Stimulated activated CD4-positive, alpha-beta T cell treated with anti-CD3 and anti-CD28 coated beads, Interleukin-1b, Interleukin-23, amount 100 ng/mL, for 24 hours (primary cell): ENCODE results near the gene NUDT16L1.

Source experiments
- DNase-seq, 4 experiments: peaks; one replicate each; pipeline ENCODE4 v3.0.0-alpha.2; 2020; ENCODE audit warnings: low read depth in 4 of 4, low spot score in 1 of 4

The NUDT16L1 gene

DNA sequence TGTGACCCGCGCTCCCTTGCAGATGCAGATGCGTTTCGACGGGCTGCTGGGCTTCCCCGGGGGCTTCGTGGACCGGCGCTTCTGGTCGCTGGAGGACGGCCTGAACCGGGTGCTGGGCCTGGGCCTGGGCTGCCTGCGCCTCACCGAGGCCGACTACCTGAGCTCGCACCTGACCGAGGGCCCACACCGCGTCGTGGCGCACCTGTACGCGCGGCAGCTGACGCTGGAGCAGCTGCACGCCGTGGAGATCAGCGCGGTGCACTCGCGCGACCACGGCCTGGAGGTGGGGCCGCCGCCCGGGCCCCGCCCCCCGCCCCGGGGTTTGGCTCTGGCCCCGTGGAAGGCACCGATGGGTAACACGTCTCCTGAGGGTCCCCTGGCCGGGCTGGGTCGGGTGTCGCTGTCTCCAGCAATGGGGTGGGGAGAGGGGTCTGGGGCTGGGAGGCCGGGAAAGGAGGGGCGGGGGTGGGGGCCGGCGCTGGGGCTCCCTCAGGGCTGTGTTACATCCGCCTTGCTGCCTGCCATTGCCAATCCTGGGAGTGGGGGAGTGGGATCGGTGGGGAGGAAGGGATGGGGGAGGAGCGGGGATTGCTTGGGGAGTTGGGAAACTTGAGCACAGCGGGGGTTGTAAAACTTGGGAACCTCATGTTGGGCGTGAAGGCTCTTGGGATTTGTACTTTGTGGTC is 737 bp downstream of the NUDT16L1 start:
- peak in 2 of 4 experiments; percentile 32 to 37 for DNase-seq

DNA sequence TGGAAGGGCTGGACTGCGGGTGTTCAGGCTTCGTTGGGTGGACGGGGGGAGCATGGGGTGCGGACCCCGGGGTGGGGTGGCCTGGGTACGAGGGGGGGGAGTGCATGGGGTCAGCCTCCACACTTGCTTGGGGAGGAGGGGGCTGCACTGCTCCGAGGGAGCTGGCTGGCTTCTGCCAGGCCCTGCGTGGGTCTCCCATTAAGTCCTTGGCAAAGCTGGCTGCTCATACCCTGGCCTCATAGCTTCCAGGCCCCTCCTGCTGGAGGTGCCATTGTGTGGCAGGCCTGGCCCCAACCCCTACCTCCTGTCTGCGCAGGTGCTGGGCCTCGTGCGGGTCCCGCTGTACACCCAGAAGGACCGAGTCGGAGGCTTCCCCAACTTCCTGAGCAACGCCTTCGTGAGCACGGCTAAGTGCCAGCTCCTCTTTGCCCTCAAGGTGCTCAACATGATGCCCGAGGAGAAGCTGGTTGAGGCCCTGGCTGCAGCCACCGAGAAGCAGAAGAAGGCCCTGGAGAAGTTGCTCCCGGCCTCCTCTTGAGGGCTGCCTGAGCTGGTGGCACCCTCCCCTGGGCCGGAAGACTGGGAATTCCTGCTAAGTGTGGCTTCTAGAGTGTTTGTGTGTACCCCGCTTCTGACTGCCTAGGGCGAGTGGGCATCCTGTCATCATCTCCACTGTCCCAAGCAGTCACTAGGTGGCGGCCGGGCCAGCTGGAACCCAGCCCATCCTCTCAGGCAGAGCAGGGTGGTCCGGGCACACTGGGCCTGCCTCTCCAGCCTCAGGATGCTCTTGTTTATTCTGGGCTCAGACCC is 1.5 kb downstream of the NUDT16L1 start:
- no peak for DNase-seq

DNA sequence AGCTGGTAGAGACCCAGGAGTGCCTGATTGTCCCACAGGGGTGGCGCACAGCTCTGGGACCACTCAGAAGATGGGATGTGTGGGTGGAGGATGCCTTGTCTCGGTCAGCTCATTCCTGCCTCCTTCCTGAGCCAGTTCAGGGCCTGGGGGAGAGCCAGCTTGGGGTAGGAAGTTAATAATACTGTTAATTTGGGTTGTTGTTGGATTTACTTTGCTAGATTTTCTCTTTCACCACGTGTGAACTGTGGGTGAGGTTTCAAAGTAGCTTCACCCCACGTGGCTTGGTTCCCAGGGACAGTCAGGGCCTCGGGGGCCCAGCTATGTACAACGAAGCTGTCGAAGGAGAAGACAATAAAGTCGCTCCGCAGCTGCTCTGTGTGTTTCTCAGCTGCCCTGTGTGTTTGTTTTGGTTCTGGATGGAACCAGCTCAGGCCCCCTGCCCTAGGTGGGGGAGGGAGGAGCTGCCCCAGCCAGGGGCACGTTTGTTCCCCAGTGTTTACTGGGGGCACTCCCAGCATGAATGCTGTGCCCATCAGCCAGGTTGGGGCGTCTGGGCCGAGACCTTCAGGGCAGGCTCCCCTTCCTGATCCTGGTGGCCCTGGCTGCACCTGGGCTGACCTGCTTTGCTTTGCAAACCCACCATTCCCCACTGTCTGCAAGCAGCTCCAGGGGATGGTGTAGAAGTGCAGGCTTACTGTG is 2.3 kb downstream of the NUDT16L1 start:
- DNase-seq = no peak

DNA sequence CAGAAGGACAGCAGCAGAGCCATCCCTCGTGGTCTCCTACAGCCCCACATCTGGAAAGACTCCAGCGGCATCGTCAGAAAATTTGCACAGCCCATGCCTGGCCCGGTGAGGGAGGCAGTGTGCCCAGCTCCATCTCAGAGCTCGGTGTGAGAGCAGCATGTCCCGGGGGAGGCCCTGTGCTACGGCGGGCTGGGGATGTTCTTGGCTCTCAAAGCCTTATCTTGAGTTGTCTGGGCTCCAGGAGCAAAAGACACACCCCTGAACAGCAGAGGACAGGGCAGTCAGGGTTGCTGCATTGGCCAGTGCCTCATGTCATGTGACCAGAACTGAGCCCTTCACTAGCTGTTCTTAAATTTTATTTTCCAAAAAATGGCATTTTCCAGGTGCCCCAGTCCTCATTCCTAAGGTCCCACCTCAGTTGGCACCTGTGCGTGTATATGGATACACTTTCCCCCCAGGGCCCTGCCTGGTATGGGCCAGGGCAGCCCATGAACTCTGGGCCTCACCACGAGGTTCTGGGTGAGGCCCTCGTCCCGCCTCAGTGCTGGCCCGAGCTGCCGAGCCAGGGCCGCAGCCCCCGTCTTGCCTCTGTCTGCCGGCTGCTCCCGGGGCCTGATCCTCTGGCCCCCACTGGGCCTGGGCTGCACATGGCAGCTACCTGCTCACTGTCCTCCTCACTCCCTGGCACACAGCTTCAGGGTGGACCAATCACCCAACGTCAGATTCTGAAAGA is 3.0 kb downstream of the NUDT16L1 start:
- no peak for DNase-seq

DNA sequence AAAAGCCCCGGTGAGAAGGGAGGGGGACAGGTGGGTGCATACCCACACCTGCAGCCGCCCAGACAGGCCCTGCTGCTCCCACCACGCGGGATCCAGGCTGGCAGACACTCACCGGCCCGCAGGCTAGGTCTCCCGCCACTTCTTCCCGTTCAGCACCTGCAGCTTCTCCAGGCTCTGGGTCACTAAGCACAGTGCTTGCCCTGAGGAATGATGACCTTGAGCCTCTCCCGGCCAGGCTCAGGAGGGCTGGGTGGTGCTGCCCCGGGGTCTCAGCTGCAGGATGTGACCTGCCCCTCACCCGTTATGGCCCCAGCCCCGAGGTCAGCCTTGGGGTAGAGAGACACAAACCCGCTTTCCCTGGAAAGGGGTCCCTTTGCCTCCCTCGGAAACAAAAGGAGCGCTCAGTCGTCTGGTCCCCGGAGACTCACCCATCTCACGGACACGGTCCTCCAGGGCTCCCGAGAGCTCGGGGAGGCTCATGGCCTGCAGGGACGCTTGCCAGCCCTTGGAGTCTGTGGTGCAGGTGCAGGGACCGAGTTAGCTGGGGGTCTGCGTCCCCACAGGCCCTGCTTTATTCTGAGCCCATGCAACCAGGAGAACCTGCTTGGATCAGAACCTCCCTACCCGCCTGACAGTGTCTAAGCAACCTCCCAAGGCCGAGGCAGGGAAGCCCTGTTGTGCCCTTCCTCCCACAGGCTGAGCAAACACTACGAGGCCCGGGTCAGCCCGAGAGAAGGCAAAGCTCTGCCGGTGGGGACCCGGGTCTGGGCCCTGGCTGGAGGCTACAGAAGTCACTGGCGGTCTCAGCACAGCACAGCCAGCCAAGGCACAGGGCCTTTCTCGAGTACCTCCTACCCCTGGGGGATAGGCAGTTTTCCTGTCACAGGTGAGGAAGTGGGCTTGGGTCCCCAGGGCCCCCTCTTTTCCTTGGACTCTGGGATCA is 3.8 kb downstream of the NUDT16L1 start:
- no peak for DNase-seq

DNA sequence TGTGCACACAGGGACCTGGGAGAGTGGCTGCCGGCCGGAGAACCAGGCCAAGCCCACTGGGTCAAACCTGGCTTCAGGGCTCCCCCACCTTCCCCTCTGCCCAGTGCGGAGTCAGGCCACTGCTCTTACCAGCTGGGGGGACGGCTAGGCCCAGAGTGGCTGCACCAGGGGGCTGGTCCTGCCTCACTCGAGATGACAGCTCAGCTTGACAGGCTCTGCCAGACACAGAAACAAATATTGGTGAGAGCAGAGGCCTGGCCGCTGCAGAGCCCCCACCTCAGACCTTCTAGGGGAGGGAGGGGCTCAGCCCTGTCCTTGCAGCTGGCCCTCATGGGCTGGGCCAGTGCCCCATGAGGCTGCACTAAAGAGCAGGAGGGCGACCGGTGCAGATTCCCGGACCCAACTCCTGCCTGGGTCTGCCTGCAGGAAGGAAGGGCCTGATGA is 4.5 kb downstream of the NUDT16L1 start:
- DNase-seq = no peak

DNA sequence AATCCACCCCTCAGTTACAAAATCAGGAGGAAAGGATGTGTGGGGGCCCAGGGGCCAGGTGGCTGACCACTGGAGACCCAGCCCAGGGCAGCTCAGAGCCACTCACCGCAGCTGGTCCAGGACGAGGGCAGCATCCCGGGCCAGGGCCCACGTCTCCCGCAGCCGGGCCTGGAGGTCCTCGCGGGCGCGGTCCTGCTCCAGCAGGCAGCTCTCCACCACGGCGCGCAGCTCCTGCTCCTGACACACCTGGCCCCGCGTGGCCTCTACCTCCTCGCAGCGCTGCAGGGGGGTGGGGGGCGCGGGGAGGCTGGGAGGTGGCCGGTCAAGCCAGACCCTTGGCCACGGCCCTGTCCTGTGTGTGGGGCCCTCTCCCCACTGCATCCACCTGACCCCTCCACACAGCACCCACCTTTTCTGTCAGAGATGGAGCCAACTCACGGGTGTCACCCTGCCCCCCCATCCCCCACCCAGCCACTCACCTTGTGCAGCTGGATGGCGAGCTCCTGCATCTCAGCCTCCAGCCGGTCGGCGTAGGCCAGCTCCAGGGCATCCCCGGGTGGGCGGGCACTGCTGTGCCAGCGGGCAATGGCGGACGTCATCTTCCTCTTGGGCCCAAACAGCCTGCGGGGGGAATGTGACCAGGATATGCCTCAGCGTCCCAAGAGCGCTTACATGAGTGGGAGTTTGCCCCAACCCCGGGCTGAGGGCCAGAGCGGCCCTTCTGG is 5.1 kb downstream of the NUDT16L1 start:
- DNase-seq = no peak

DNA sequence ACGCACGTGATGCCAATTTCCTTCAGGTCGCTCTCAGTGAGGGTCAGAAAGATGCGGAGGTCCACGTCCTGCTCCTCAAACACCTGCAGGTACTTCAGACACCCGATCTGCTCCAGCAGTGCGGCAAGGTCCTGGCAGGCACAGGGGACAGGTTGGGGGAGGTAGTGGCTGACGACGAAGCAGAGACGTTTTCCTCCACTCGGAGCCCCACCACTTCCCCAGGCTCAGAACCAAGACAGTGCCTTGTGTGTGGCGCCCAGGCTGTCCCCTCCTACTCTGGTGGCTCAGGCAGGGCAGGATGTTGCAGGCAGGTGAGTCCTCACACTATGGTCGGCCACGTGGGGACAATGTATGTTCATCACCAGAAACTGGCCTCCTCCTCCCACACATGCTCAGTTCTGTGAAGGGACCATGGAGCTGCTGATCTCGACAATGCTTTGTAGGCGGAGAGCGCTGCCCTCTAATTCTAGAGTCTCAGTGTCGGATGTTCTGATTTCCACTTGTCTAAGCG is 5.7 kb downstream of the NUDT16L1 start:
- no peak for DNase-seq

DNA sequence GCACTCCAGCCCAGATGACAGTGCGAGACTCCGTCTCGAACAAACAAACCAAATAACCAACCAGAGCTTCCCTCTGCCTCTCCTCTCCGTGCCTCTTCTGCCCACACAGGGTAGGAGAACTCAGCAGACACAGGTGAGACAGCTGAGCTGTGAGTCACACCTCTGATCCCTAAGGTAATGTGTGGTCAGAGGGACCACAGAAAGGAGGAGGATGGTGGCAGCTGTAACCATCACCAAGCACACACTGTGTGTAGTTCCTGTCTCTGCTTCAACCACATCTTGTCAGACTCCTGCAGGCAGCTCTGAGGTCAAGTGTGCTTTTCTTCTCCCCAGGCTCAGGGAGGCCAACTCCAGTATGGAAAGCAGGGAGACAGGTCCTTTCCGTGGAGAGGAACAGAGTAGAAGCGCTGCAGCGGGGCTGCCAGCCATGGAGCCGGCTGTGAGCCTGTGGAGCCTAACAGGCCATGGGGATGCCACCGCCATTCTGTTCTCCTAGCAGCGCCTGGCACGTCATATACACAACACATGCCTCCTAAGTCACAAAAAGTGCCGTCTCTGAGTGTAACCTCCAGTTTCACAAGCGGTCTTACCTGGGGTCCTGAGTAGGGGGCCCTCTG is 7.1 kb downstream of the NUDT16L1 start:
- DNase-seq = no peak

DNA sequence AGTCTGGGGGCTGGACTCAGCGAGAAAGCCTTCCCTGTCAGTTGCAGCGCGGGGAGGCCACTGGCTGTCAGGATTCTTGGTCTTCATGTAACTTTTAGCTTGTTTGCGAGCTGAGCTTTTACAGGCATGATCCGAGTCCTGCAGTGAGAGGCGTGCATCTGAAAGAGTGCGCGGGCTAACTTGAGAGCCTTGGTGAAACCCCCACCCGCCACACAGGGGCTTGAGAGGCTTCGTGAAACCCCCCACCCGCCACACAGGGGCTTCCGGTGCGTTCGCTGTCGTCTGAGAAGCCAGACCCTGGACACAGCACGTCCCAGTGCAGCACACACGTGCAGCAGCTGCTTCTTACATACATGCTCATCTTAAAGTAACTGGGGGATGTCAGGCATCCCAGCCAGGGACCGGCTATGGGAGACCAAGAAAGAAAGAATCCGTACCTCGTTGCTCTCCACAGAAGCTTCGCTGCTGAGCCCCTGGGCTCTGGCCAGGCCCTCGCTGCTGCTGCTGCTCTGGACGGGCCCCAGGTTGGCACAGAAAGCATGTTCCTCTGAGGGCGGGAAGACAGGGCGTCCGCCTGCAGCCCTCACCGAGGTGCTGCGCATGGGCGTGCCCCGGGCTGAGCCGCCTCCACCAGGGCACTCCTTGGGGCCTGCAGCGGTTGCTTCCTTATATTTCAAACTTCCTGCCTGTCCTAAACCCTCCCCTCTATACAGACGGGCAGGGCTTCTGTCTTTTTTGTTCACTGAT is 7.8 kb downstream of the NUDT16L1 start:
- no peak for DNase-seq

DNA sequence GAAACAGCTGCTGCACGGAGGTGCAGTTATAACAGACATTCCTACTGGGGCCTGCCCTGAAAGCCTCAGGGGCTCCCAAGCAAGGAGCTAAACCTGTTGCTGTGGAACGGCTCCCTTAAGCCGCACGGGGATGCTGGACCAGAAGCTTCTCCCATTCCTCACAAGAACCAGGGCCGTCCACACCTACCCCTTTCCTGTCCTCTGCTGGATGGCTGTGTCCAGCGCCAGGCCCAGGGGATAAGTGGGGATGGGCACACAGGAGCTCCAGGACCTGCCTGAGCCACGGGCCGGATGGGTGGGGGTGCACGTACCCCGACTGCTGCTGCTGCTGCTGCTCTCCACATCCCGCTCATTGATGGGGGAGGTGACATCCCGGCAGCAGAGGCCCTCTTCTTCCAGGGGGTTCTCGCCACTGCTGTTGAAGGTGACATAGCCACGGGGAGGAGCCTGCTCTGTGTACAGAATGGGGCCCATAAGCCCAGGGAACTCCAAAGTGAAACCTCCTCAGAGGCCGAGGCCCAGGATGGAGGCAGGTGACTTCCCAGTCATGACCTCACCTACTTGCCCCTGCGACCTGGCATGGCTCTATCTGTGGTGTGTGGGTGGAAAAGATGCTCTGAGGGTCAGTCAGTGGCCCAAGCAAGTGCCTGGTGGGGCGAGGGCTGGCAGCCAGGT is 8.6 kb downstream of the NUDT16L1 start:
- no peak for DNase-seq

DNA sequence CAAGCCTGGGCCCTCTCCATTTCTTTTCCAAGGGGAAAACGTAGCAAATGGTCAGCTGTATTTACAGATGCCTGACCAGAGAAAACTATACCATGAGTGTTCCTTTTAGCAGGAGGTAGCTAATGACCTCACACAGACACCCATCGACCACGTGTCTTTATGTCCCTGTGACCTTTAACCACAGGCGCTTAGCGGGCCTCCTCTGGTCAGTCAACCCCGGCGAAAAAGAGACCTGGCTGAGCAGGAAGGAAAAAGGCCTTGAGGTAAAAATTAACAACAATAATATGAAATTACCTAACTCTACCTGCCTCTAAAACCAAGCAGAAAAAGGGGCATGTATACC is 9.1 kb downstream of the NUDT16L1 start:
- no peak for DNase-seq

DNA sequence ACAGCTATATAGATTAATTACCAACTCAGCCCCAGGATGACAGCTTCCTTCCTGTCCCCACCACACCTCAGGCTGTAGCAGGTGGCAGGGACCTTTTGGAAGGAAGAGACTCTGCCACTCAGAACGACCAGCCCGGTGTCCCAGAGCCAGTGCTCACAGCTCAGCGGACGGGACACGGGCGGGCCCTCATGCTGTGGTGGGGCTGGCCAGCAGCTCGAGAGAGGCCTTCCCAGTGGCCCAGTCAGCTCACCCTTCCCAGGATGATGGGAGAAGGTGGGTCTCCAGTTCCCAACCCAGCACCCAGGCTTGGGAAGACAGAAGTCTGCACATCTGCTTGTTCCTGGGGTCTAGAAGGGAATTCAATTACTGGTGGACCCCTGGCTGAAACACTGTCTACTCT is 10.5 kb downstream of the NUDT16L1 start:
- DNase-seq = no peak

DNA sequence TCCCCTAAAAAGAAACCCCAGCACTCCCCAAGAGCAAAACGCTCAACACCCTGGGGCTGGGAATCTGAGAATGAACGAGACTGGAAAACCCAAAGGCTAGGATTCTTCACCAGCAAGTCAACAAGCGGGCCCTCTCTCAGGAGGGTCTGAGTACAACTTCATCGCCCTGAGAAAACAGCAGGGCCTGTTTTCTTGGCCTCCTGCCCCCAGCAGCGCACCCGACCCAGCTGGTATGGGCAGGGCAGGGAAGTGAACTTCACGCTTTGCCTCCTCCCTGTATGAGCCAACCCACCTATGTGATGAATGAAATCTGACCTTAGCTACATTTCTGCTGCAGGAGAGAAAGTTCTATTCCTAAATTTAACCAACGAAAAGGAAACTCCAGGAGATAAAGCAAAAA is 11.1 kb downstream of the NUDT16L1 start:
- no peak for DNase-seq

DNA sequence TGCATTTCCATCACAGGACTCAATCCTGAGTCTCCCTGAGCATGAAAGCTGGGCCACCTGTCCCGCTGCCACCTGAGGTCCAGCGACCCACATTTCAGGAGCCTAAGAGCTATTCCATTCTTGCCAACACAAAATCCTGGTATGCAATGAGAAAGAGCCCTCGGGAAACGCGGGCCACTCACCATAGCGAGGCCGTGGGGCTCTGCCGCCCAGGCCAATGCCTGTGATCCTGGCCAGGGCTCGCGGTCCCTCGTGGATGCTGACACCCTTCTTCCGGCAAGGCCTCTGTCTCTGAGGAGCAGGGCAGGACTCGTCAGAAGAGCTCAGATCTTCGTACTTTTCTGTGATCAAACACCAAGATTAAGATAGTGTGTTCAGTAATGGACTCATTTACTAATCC is 11.6 kb downstream of the NUDT16L1 start:
- DNase-seq = no peak

DNA sequence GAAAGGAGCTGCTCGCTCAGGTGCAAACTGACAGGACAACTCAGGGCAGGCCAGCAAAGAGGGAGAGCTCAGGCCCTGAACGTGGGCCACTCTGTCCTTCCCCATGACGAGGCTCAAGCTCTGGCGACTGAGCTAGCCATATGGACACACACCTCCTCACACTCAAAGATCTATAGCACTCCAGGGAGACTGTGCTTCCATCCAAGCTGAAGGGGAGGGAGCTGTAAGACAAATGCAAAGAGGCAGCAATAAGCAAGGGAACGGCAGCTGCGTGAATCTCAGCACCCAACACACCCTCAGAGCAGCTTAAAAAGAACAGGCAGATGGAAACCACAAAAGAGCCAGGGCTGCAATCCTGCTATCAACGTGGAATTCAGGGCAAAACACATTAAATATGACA is 13.5 kb downstream of the NUDT16L1 start:
- no peak for DNase-seq

DNA sequence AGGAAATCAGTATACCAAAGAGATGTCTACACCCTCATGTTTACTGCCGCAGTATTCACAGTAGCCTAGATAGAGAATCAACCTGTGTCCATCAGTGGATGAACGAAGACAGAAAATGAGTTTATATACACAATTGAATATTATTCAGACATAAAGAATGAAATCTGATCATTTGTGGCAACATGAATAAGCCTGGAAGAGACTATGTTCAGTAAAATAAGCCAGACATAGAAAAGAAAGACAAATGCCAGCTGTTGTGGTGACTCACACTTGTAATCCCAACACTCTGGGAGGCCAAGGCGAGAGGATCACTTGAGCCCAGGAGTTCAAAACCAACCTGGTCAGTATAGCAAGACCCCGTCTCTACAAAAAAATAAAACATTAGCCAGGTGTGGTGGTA is 16.1 kb downstream of the NUDT16L1 start:
- DNase-seq = no peak
